ENCODE measurements around the gene EIF4H. TPM values are rescaled to one million over a fixed set of nuclear protein-coding genes. Genes with fewer than 3 reads are reported as not detected.
"Not testable (repeated sequence)": the region's sequence is repeated elsewhere in the genome, so short reads cannot be mapped to it uniquely, and the experiment has no call there.

EIF4H gene
- total RNA-seq, 2 donors from 2014 or later, result 452 to 457 TPM

DNA sequence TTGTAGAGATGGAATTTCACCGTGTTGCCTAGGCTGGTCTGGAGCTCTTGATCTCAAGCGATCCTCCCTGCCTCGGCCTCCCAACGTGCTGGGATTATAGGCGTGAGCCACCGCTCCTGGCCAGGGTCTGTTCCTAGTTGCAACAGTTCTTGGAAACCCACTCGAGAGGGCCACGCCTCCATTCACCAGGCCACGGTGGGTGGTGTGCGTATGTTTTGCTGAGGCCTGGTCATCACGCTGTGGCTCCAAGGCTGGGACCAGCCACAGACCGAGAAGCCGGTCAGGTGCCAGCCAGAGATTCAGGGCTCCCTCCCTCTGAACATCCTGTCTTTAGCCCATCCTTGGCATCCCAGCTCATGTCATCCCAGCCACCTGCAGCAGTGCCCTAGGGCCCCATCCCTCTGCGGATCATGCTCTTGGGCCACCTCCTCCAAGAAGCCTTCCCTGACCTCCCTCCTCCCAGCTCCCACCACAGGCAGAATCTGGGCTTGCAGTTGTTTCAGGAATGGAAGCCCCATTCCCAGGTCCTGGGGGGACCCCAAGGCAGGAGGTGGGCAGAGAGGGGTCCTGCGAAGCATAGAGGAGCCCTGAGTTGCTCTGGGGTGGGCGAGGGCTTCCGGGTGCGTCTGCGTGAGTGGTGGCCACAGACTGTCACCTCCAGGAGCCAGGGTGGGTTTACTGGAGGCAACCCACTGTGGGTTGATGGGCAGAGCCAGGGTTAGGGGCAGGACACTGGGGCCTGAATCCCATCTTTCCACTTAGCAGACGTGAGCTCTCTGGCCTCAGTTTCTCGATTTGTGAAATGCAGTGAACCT is 40.9 kb downstream of the EIF4H start:
- ATAC-seq (replicated peaks in 1 of 2) (peak in 1 of 2 donors; percentile 39), DNase-seq (no peak)
- Mint-ChIP-seq H3K36me3 (ENCODE audit: insufficient read depth in 2 of 2) (no peaks in the 10 kb centered on the region), H3K27me3 (ENCODE audit: low read depth) (no peaks in the 10 kb centered on the region), H3K27ac (no peak overlapping the region), H3K4me1 (ENCODE audit: low read depth) (peaks cover 19% of the 10 kb centered on the region), H3K9me3 (no peaks in the 10 kb centered on the region), H3K4me3 (no peak overlapping the region)

DNA sequence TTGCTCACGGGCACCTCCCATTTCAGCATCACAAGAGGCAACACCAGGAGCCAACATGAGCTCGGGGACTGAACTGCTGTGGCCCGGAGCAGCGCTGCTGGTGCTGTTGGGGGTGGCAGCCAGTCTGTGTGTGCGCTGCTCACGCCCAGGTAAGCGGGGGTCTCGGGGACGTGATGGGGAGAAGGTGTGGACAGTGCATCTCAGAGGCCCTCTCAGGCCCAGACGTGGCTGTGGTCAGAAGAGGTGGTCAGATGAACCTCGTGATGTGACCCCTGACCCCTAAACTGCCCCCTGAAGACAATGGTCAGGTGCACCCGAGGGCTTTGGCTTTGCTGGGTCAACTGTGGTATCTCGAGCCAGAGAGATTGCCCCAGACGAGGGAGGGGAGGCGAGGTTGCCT is 41.8 kb downstream of the EIF4H start:
- Mint-ChIP-seq H3K4me3 (no peak overlapping the region), H3K27me3 (ENCODE audit: low read depth) (no peaks in the 10 kb centered on the region), H3K36me3 (ENCODE audit: insufficient read depth in 2 of 2) (no peaks in the 10 kb centered on the region), H3K4me1 (ENCODE audit: low read depth) (peaks cover 19% of the 10 kb centered on the region), H3K9me3 (no peaks in the 10 kb centered on the region), H3K27ac (no peak overlapping the region)
- ATAC-seq (replicated peaks in 1 of 2), result no peak
- no peak for DNase-seq

DNA sequence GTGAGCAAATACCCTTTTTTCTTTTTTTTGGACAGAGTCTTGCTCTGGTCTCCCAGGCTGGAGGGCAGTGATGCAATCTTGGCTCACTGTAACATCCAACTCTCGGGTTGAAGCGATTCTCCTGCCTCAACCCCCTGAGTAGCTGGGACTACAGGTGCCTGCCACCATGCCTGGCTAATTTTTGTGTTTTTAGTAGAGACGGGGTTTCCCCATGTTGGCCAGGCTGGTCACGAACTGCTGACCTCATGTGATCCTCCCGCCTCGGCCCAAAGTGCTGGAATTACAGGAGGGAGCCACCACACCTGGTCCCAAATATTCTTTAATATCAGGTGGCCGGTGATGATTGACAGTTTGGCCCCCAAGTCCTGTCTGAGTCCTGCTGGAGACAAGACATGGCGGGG is 42.2 kb downstream of the EIF4H start:
- no peak for DNase-seq
- no peak for ATAC-seq (replicated peaks in 1 of 2)
- Mint-ChIP-seq H3K27ac (no peak overlapping the region), H3K9me3 (no peaks in the 10 kb centered on the region), H3K36me3 (ENCODE audit: insufficient read depth in 2 of 2) (no peaks in the 10 kb centered on the region), H3K27me3 (ENCODE audit: low read depth) (no peaks in the 10 kb centered on the region), H3K4me3 (no peak overlapping the region), H3K4me1 (ENCODE audit: low read depth) (peaks cover 19% of the 10 kb centered on the region)

DNA sequence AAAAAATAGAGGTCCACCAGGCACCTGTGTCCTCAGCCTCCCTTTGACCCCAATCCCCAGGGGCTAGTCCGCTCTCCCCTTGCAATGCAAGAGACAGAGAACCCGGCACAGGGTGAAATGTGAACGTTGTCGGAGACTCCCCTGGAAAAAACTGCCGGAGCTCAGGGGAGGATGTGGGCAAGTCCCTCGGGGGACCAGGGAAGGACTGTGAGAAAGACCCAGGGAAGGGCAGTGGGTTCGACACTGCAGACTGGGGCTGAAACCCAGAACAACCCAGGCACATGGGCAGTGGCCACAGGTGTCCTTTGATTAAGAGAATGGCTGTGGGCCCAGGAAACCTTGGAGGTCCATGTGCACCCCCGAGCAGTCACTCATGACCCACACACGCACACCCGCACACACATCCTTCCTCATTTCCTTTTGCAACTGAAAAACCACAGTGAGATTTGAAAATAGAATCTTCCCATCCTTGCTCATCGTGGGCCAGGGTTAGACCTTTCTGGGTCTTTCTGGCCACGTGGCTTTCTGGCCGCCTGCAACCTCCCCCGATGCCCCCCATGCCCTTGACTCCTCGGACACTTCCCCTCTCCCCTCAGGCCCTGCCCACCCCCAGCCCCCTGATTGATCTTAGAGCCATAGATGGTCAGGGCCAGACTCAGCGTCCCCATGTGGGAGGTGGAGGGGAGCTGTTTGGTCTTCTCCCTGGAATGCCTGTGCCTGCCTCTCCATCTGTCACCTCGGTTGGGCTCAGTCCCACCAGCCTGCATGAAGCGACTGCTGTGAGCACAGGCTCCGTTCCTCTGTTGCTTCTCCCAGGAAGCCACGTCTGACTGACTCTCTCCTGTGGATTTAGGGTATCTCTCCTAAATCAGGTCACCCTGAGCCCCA is 43.5 kb downstream of the EIF4H start:
- DNase-seq (no peak), ATAC-seq (replicated peaks in 1 of 2) (peak in 1 of 2 donors; percentile 43)
- H3K27me3 Mint-ChIP-seq (ENCODE audit: low read depth), result no peaks in the 10 kb centered on the region
- H3K4me1 Mint-ChIP-seq (ENCODE audit: low read depth), result peaks cover 19% of the 10 kb centered on the region
- no peaks in the 10 kb centered on the region for H3K9me3 Mint-ChIP-seq
- no peak overlapping the region for H3K27ac Mint-ChIP-seq
- H3K4me3 Mint-ChIP-seq, result peak overlapping the region; percentile 32 to 49
- H3K36me3 Mint-ChIP-seq (ENCODE audit: insufficient read depth in 2 of 2), result no peaks in the 10 kb centered on the region

DNA sequence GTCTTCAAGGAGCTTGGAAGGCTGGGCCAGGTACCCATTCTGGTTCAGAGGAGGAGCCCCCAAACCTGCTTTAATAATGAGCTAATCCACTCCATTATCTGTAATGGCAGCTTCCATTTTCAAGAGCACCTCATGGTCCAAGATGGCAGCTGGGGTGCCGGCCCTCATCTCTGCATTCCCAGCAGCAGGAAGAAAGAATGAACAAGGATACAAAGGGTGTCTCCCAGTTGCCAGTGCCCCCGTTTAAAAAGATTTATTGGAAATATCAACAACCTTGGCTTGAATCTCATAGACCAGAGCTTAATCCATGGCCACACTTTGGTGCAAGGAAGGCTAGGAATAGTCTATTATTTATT is 44.2 kb downstream of the EIF4H start:
- Mint-ChIP-seq H3K4me1 (ENCODE audit: low read depth) (peaks cover 19% of the 10 kb centered on the region), H3K4me3 (peak overlapping the region in 1 of 2 donors; percentile 32), H3K9me3 (no peaks in the 10 kb centered on the region), H3K36me3 (ENCODE audit: insufficient read depth in 2 of 2) (no peaks in the 10 kb centered on the region), H3K27me3 (ENCODE audit: low read depth) (no peaks in the 10 kb centered on the region), H3K27ac (no peak overlapping the region)
- ATAC-seq (replicated peaks in 1 of 2) (no peak), DNase-seq (no peak)

DNA sequence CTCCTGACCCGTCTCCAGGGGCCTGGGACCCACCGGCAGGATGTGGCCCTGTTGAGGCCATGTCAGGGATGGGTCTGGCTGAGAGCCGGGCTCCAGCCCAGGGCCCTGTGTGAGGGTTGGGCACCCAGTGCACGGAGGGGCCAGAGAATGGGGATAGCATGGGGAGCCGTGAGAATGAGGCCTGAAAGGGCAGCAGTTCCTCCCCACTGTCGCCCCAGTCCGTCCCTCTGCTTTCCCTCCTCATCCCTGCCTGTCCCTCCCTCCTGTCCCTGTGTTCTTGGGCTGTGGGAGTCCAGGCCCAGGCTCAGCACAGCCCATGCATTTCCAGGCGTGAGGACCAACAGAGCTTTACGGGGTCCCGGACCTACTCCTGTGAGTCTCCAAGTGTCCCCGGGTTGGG is 45.3 kb downstream of the EIF4H start:
- Mint-ChIP-seq H3K27me3 (ENCODE audit: low read depth) (no peaks in the 10 kb centered on the region), H3K4me1 (ENCODE audit: low read depth) (peaks cover 19% of the 10 kb centered on the region), H3K36me3 (ENCODE audit: insufficient read depth in 2 of 2) (no peaks in the 10 kb centered on the region), H3K27ac (no peak overlapping the region), H3K9me3 (no peaks in the 10 kb centered on the region), H3K4me3 (no peak overlapping the region)
- ATAC-seq (replicated peaks in 1 of 2) (no peak), DNase-seq (no peak)

DNA sequence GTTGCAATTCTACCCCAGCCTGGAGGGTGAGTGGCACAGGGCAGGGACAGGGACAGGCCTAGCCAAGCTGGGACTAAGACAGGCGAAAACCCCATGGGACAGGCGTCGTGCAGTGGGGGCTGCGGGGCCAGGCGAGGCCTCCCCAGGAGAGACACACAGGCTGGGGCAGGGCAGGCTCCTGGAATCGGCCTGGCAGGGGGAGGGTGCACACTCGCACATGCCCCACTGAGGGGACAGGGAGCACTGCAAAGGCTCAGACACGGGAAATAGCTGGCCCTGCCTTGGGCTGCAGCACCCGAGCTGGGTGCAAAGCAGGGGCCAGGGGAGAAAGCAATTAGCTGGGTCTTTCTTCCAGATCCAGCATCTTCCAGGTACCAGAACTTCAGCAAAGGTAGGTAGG is 46.1 kb downstream of the EIF4H start:
- no peaks in the 10 kb centered on the region for H3K27me3 Mint-ChIP-seq (ENCODE audit: low read depth)
- H3K9me3 Mint-ChIP-seq, result no peaks in the 10 kb centered on the region
- peaks cover 19% of the 10 kb centered on the region for H3K4me1 Mint-ChIP-seq (ENCODE audit: low read depth)
- no peak overlapping the region for H3K4me3 Mint-ChIP-seq
- no peak for DNase-seq
- ATAC-seq (replicated peaks in 1 of 2), result no peak
- no peaks in the 10 kb centered on the region for H3K36me3 Mint-ChIP-seq (ENCODE audit: insufficient read depth in 2 of 2)
- no peak overlapping the region for H3K27ac Mint-ChIP-seq

DNA sequence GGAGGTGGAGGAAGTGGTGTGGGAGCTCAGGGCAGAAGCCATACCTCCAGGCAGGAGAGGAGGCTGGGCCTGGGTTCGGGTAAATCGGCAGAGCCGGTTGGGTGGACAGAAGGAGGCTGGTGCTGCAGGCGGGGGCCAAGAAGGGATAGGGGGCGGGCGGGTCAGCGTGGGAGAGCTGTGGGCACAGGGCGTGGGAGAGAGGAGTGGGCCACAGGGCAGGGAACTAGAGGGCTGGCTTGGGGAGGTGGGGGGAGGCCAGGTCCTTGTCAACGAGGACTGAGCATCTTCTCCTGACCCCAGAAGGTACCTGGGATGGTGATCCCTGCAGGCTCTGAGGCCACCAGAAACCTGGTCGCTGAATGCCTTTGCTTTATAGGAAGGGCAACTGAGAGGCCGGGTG is 47.6 kb downstream of the EIF4H start:
- H3K4me1 Mint-ChIP-seq (ENCODE audit: low read depth), result peaks cover 17% of the 10 kb centered on the region
- no peak overlapping the region for H3K4me3 Mint-ChIP-seq
- DNase-seq (no peak), ATAC-seq (replicated peaks in 1 of 2) (no peak)
- H3K27ac Mint-ChIP-seq, result no peak overlapping the region
- no peaks in the 10 kb centered on the region for H3K9me3 Mint-ChIP-seq
- H3K27me3 Mint-ChIP-seq (ENCODE audit: low read depth), result no peaks in the 10 kb centered on the region
- H3K36me3 Mint-ChIP-seq (ENCODE audit: insufficient read depth in 2 of 2), result peaks cover 3 to 6% of the 10 kb centered on the region in 2 donors

DNA sequence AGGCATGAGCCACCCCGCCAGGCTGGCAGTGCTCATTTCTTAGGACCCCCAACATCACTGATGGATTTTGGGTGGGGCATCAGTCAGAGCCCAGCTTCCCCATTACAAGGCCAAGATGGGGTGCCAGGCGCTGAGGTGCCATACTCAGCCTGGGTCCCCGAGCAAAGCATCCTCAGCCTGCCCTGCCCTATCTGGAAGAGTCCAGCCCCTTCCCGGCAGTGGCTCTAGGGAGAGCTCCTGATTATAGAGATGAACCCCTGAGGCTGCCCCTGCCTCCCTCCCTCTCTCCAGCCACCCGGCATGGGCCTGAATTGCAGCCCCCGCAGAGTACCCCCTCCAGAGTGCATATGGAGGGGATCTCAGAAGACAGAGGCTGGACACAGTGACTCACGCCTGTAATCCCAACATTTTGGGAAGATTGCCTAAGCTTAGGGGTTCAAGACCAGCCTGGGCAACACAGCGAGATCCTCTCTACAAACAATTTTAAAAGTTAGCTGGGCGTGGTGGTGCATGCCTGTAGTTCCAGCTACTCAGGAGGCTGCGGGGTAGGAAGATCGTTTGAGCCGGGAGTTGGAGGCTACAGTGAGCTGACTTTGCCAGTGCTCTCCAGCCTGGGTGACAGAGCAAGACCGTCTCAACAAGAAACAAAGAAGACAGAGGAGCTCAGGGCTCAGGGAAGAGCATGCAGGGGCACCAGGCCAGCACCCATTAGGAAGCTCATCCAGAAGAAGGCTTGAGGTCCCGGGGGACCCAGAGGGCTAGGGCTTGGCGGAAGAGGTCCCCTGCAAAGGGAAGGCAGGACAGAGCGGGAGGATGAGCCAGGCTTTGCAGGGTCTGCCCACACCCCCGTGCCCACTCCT is 48.9 kb downstream of the EIF4H start:
- H3K27me3 Mint-ChIP-seq (ENCODE audit: low read depth), result no peaks in the 10 kb centered on the region
- DNase-seq (no peak), ATAC-seq (replicated peaks in 1 of 2) (peak in 1 of 2 donors; percentile 14)
- H3K9me3 Mint-ChIP-seq, result no peaks in the 10 kb centered on the region
- no peak overlapping the region for H3K4me3 Mint-ChIP-seq
- peaks cover 3 to 10% of the 10 kb centered on the region in 2 donors for H3K36me3 Mint-ChIP-seq (ENCODE audit: insufficient read depth in 2 of 2)
- peaks cover 4% of the 10 kb centered on the region for H3K4me1 Mint-ChIP-seq (ENCODE audit: low read depth)
- peak overlapping the region; percentile 9 for H3K27ac Mint-ChIP-seq

DNA sequence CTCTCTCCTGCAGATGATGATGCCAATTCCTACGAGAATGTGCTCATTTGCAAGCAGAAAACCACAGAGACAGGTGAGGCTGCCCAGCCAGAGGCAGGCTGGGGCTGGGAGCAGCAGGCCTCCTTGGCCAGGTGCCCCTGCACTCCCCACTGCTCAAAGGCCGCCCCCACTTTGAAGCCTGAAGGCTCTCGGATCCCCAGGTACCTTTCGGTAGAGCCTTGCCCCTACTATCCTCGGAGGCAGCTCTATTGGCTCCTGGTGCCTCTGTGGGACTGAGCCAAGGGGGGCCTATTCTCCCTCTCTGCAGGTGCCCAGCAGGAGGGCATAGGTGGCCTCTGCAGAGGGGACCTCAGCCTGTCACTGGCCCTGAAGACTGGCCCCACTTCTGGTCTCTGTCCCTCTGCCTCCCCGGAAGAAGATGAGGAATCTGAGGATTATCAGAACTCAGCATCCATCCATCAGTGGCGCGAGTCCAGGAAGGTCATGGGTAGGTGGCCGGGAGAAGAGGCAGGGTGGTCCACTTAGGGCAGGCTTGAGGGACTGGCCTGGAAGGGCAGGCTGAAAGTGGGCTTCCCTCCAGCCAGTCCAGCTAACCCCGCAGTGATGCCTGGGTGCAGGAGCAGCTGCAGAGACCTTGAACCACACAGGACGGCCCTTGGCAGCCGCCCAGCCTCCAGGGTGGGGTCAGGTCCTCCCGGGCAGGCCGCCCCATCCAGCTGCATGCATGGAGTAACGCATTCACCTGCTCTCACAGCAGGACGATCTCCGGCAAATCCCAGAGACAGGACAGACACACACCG is 49.8 kb downstream of the EIF4H start:
- peaks cover 3 to 12% of the 10 kb centered on the region in 2 donors for H3K36me3 Mint-ChIP-seq (ENCODE audit: insufficient read depth in 2 of 2)
- no peak overlapping the region for H3K27ac Mint-ChIP-seq
- no peaks in the 10 kb centered on the region for H3K4me1 Mint-ChIP-seq (ENCODE audit: low read depth)
- peak in 1 of 2 donors; percentile 8 for ATAC-seq (replicated peaks in 1 of 2)
- no peak overlapping the region for H3K4me3 Mint-ChIP-seq
- H3K27me3 Mint-ChIP-seq (ENCODE audit: low read depth), result no peaks in the 10 kb centered on the region
- H3K9me3 Mint-ChIP-seq, result no peaks in the 10 kb centered on the region
- DNase-seq, result no peak

DNA sequence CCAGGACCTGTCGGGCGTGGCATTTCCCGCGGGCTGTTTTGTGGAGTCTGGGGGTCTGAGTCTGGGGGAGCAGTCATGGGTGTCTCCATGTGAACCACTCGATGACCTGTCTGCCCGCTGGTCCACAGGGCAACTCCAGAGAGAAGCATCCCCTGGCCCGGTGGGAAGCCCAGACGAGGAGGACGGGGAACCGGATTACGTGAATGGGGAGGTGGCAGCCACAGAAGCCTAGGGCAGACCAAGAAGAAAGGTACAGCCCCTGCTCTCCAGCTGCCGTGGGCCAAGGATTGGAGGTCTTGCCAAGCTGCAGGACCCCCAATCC is 50.3 kb downstream of the EIF4H start:
- Mint-ChIP-seq H3K4me3 (no peak overlapping the region), H3K4me1 (ENCODE audit: low read depth) (no peaks in the 10 kb centered on the region), H3K36me3 (ENCODE audit: insufficient read depth in 2 of 2) (peaks cover 4 to 16% of the 10 kb centered on the region in 2 donors), H3K27ac (no peak overlapping the region), H3K27me3 (ENCODE audit: low read depth) (no peaks in the 10 kb centered on the region), H3K9me3 (no peaks in the 10 kb centered on the region)
- DNase-seq (no peak), ATAC-seq (replicated peaks in 1 of 2) (no peak)

DNA sequence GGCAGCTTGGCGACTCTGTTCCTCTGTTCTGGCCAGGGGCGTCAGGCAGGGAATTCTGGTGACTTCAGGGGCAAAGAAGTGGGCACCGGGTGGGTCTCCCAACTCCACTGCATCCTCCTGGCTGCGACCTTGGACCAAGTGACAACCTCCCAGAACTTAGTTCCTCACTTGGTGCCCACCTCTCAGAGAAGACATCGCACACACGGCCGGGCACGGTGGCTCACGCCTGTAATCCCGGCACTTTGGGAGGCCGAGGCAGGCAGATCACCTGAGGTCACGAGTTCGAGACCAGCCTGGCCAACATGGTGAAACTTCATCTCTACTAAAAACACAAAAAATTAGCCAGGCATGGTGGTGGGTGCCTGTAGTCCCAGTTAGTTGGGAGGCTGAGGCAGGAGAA is 50.8 kb downstream of the EIF4H start:
- H3K27ac Mint-ChIP-seq; H3K9me3 Mint-ChIP-seq; H3K27me3 Mint-ChIP-seq (ENCODE audit: low read depth); DNase-seq; H3K4me1 Mint-ChIP-seq (ENCODE audit: low read depth); ATAC-seq (replicated peaks in 1 of 2); H3K4me3 Mint-ChIP-seq: not testable (repeated sequence)
- peaks cover 4 to 17% of the 10 kb centered on the region in 2 donors for H3K36me3 Mint-ChIP-seq (ENCODE audit: insufficient read depth in 2 of 2)
